GM12878 (cell line): ENCODE data around the gene CNST. TPM values are rescaled to one million over a fixed set of nuclear protein-coding genes. Genes with fewer than 3 reads are reported as not detected.

Experiments
- ASH2L ChIP-seq: fragments of 300-600, 200-600 bp; sonication (generic); IDR thresholded peaks from 2 replicates; pipeline ENCODE4 v1.6.1; 2017; ENCODE audit warnings: low read depth, mild to moderate bottlenecking, borderline replicate concordance
- BHLHE40 ChIP-seq, 2 experiments: fragments of 450-650 bp in 1 of 2; IDR thresholded peaks; 2 replicates each; pipeline ENCODE4 v1.6.1; 2011 to 2017; ENCODE audit warnings: low read depth in 2 of 2, borderline replicate concordance in 1 of 2, improper control_type of control experiment in 1 of 2, low read length in 1 of 2, mild to moderate bottlenecking in 1 of 2
- CBX5 ChIP-seq: sonication (generic); IDR thresholded peaks from 2 replicates; pipeline ENCODE4 v1.6.1; 2016; ENCODE audit warnings: low read depth, moderate library complexity, mild to moderate bottlenecking, inconsistent platforms
- CHD1 ChIP-seq: IDR thresholded peaks from 2 replicates; pipeline ENCODE4 v1.6.1; 2012; ENCODE audit warnings: low read depth, low read length, improper control_type of control experiment
- EGR1 ChIP-seq, 2 experiments: IDR thresholded peaks; 1 replicate in 1 of 2; 2 replicates in 1 of 2; pipeline ENCODE4 v1.6.1; 2011 to 2012; ENCODE audit warnings: low read depth in 2 of 2, low read length in 2 of 2, borderline replicate concordance in 1 of 2, mild to moderate bottlenecking in 1 of 2, moderate library complexity in 1 of 2
- EZH2 ChIP-seq: IDR thresholded peaks from 2 replicates; pipeline ENCODE4 v1.6.1; 2012; ENCODE audit warnings: low read depth, mild to moderate bottlenecking, control low read depth, inconsistent platforms, low read length, borderline replicate concordance; ENCODE audit not compliant: control insufficient read depth
- FOS ChIP-seq: IDR thresholded peaks from 3 replicates; pipeline ENCODE4 v1.6.1; 2011; ENCODE audit warnings: borderline replicate concordance; ENCODE audit not compliant: insufficient read length; ENCODE audit errors: extremely low read depth
- PAX5 ChIP-seq: IDR thresholded peaks from 2 replicates; pipeline ENCODE4 v1.6.1; 2011; ENCODE audit warnings: low read depth, low read length, borderline replicate concordance
- PML ChIP-seq: IDR thresholded peaks from 2 replicates; pipeline ENCODE4 v1.6.1; 2012; ENCODE audit warnings: low read length, inconsistent platforms
- POLR2AphosphoS2 ChIP-seq: IDR thresholded peaks from 2 replicates; pipeline ENCODE4 v1.6.1; 2011; ENCODE audit warnings: low read depth, mild to moderate bottlenecking, low read length, improper control_type of control experiment, moderate library complexity
- POU2F2 ChIP-seq: IDR thresholded peaks from 3 replicates; pipeline ENCODE4 v1.6.1; 2011; ENCODE audit warnings: low read depth, mild to moderate bottlenecking, low read length, borderline replicate concordance
- RUNX3 ChIP-seq: IDR thresholded peaks from 2 replicates; pipeline ENCODE4 v1.6.1; 2012; ENCODE audit warnings: low read length, inconsistent platforms
- SMAD5 ChIP-seq: IDR thresholded peaks from 2 replicates; pipeline ENCODE4 v1.6.1; 2016; ENCODE audit warnings: antibody characterized with exemption, low read depth
- SREBF1 ChIP-seq: IDR thresholded peaks from 2 replicates; pipeline ENCODE4 v1.6.1; 2012; ENCODE audit warnings: mild to moderate bottlenecking, low read length
- SREBF2 ChIP-seq: IDR thresholded peaks from 2 replicates; pipeline ENCODE4 v1.6.1; 2012; ENCODE audit warnings: mild to moderate bottlenecking, low read length
- TAF1 ChIP-seq: IDR thresholded peaks from 2 replicates; pipeline ENCODE4 v1.6.1; 2011; ENCODE audit warnings: mild to moderate bottlenecking, low read depth, low read length, borderline replicate concordance
- TARDBP ChIP-seq: IDR thresholded peaks from 2 replicates; pipeline ENCODE4 v1.6.1; 2016; ENCODE audit warnings: borderline replicate concordance
- TBL1XR1 ChIP-seq: IDR thresholded peaks from 2 replicates; pipeline ENCODE4 v1.6.1; 2012; ENCODE audit warnings: low read depth, low read length, improper control_type of control experiment
- TCF3 ChIP-seq: IDR thresholded peaks from 2 replicates; pipeline ENCODE4 v1.6.1; 2012; ENCODE audit warnings: low read depth, mild to moderate bottlenecking, low read length, borderline replicate concordance; ENCODE audit not compliant: insufficient read depth
- YY1 ChIP-seq: IDR thresholded peaks from 2 replicates; pipeline ENCODE4 v1.6.1; 2011; ENCODE audit warnings: low read depth, mild to moderate bottlenecking, low read length
- polyA plus RNA-seq, 11 experiments: library from polyadenylated mRNA; depleted of rRNA in 4 of 11; unstranded in 6 of 11; stranded (reverse) in 5 of 11; fragments of >200 nt; fragmentation: Nextera tagmentation in 4 of 11; fragmentation: Illumina TruSeq in 1 of 11; extraction: Ambion mirVana in 4 of 11; extraction: Trizol in 1 of 11; gene quantifications; 1 replicate in 1 of 11; 2 replicates in 10 of 11; pipeline versions ENCODE4 v1.2.1 to v1.2.3, GENCODE V29; 2011 to 2016; ENCODE audit warnings: inconsistent platforms in 2 of 11, missing spikeins in 2 of 11, low read depth in 1 of 11
- total RNA-seq, 4 experiments: library from RNA; depleted of rRNA in 3 of 4; stranded (reverse); fragments of >200 nt in 3 of 4; fragmentation: Illumina TruSeq in 1 of 4; extraction: Trizol in 1 of 4; gene quantifications; 2 replicates each; pipeline versions ENCODE4 v1.2.1 to v1.2.3, GENCODE V29; 2013 to 2021
- TF ChIP-seq, protein P1 (sequence below): fragments of 450-650 bp; IDR thresholded peaks from 2 replicates; pipeline ENCODE4 v1.6.1; 2018; ENCODE audit warnings: mild to moderate bottlenecking, low read depth, moderate library complexity; ENCODE audit not compliant: partially characterized antibody
- TF ChIP-seq, protein P2 (sequence below): IDR thresholded peaks from 2 replicates; pipeline ENCODE4 v1.6.1; 2012; ENCODE audit warnings: mild to moderate bottlenecking, low read depth, low read length
- TF ChIP-seq, protein P3 (sequence below): IDR thresholded peaks from 2 replicates; pipeline ENCODE4 v1.6.1; 2012; ENCODE audit warnings: low read length, inconsistent platforms

CNST gene
- total and polyA plus RNA-seq, 10 of the 15 experiments (the other 5 are each of a cell fraction or from before 2014, with no cell fraction given) = 4.8 to 16.2 (median 12.3) TPM

DNA sequence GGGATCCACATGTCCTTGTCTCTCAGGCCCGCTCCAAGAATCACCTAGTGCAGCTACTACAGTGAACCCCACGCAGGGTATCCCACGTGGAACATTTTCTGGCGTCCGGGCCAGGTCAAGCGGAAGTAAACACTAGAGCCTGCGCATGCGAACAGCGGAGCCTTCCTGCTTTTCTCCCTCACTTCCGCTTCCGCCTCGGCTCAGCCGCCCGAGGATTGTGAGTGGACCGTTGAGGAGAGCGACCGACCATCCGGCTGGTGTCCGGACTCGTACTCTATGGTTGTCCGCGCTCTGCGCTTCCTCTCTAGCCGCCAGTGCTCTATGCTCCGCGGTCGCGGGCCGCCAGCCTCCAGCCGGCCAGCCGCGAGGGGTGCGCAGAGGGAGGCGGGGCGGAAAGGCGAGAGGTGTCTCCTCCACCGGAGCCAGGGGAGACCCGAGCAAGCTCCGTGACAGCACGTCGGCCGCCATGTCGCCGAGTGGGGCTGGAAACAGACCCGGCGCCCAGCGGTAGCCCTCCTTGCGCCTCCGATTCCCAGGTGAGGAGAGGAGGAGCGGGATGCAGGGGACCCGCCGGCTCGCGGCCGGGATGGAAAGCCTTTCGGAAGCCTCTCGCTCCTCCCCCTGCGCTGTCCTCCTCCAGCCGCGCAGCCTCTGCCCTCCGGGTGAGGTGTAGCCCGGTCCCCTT, at the start of gene CNST, which contains the start of gene TFB2M (continued):
- TF ChIP-seq, protein P1, sequence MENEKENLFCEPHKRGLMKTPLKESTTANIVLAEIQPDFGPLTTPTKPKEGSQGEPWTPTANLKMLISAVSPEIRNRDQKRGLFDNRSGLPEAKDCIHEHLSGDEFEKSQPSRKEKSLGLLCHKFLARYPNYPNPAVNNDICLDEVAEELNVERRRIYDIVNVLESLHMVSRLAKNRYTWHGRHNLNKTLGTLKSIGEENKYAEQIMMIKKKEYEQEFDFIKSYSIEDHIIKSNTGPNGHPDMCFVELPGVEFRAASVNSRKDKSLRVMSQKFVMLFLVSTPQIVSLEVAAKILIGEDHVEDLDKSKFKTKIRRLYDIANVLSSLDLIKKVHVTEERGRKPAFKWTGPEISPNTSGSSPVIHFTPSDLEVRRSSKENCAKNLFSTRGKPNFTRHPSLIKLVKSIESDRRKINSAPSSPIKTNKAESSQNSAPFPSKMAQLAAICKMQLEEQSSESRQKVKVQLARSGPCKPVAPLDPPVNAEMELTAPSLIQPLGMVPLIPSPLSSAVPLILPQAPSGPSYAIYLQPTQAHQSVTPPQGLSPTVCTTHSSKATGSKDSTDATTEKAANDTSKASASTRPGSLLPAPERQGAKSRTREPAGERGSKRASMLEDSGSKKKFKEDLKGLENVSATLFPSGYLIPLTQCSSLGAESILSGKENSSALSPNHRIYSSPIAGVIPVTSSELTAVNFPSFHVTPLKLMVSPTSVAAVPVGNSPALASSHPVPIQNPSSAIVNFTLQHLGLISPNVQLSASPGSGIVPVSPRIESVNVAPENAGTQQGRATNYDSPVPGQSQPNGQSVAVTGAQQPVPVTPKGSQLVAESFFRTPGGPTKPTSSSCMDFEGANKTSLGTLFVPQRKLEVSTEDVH = peak; percentile 90
- TF ChIP-seq SREBF2 = peak; percentile 43; the same call in 1 of the 2 replicates
- TF ChIP-seq ASH2L = peak; percentile 70; the same call in 1 of the 2 replicates
- TF ChIP-seq SREBF1 = peak; percentile 28; the same call in 1 of the 2 replicates
- peak; percentile 55 to 72; a peak in 2 of 4 replicates for TF ChIP-seq BHLHE40 (IDR thresholded peaks at IDR 0.05; ENCODE audit: borderline replicate concordance in 1 of 2, low read depth in 2 of 2, low read length in 1 of 2)
- peak; percentile 24; the same call in 1 of the 3 replicates for TF ChIP-seq POU2F2
- TF ChIP-seq, protein P2, sequence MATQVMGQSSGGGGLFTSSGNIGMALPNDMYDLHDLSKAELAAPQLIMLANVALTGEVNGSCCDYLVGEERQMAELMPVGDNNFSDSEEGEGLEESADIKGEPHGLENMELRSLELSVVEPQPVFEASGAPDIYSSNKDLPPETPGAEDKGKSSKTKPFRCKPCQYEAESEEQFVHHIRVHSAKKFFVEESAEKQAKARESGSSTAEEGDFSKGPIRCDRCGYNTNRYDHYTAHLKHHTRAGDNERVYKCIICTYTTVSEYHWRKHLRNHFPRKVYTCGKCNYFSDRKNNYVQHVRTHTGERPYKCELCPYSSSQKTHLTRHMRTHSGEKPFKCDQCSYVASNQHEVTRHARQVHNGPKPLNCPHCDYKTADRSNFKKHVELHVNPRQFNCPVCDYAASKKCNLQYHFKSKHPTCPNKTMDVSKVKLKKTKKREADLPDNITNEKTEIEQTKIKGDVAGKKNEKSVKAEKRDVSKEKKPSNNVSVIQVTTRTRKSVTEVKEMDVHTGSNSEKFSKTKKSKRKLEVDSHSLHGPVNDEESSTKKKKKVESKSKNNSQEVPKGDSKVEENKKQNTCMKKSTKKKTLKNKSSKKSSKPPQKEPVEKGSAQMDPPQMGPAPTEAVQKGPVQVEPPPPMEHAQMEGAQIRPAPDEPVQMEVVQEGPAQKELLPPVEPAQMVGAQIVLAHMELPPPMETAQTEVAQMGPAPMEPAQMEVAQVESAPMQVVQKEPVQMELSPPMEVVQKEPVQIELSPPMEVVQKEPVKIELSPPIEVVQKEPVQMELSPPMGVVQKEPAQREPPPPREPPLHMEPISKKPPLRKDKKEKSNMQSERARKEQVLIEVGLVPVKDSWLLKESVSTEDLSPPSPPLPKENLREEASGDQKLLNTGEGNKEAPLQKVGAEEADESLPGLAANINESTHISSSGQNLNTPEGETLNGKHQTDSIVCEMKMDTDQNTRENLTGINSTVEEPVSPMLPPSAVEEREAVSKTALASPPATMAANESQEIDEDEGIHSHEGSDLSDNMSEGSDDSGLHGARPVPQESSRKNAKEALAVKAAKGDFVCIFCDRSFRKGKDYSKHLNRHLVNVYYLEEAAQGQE = no peak
- TF ChIP-seq TARDBP = no peak
- TF ChIP-seq PAX5 = peak; percentile 48; the same call in 1 of the 2 replicates
- TF ChIP-seq PML = peak; percentile 78
- no peak for TF ChIP-seq FOS
- TF ChIP-seq EZH2 = no peak
- 0 out of 2 replicates have a peak, but pooled peaks have one; percentile 30 for TF ChIP-seq POLR2AphosphoS2
- peak; percentile 21; the same call in 1 of the 2 replicates for TF ChIP-seq CBX5
- peak; percentile 86 for TF ChIP-seq YY1
- TF ChIP-seq EGR1 (IDR thresholded peaks at IDR 0.05; ENCODE audit: borderline replicate concordance in 1 of 2, low read depth in 2 of 2, low read length in 2 of 2) = peak in 1 of 2 experiments; percentile 63; a peak in 2 of 3 replicates
- no peak for TF ChIP-seq SMAD5
- TF ChIP-seq, protein P3, sequence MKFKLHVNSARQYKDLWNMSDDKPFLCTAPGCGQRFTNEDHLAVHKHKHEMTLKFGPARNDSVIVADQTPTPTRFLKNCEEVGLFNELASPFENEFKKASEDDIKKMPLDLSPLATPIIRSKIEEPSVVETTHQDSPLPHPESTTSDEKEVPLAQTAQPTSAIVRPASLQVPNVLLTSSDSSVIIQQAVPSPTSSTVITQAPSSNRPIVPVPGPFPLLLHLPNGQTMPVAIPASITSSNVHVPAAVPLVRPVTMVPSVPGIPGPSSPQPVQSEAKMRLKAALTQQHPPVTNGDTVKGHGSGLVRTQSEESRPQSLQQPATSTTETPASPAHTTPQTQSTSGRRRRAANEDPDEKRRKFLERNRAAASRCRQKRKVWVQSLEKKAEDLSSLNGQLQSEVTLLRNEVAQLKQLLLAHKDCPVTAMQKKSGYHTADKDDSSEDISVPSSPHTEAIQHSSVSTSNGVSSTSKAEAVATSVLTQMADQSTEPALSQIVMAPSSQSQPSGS = no peak
- 0 out of 2 replicates have a peak, but pooled peaks have one; percentile 52 for TF ChIP-seq TCF3
- 0 out of 2 replicates have a peak, but pooled peaks have one; percentile 45 for TF ChIP-seq CHD1
- TF ChIP-seq TBL1XR1 = peak; percentile 48; the same call in 1 of the 2 replicates
- TF ChIP-seq TAF1 = peak; percentile 50
- TF ChIP-seq RUNX3 = peak; percentile 77
